T-helper 1 cell treated with Interleukin-12 subunit alpha and Interleukin-12 subunit beta and Interleukin-4 antibody, amounts not matched to agents 30 μg/mL and 1 μg/mL, for 36 hours (primary cell): ENCODE results near the gene CNTN4.

Experiments
- H3K27ac Mint-ChIP-seq: one replicate; pipeline ENCODE4 v1.8.0; 2021; ENCODE audit warnings: mild to moderate bottlenecking, mixed read lengths
- H3K27me3 Mint-ChIP-seq: one replicate; pipeline ENCODE4 v1.8.0; 2021; ENCODE audit warnings: low read depth, mixed read lengths
- H3K36me3 Mint-ChIP-seq: one replicate; pipeline ENCODE4 v1.8.0; 2021; ENCODE audit warnings: low read depth, mixed read lengths
- H3K4me1 Mint-ChIP-seq: one replicate; pipeline ENCODE4 v1.8.0; 2021; ENCODE audit warnings: low read depth, mixed read lengths
- H3K4me3 Mint-ChIP-seq: one replicate; pipeline ENCODE4 v1.8.0; 2021; ENCODE audit warnings: mild to moderate bottlenecking, moderate library complexity, mixed read lengths
- H3K9me3 Mint-ChIP-seq: one replicate; pipeline ENCODE4 v1.8.0; 2021; ENCODE audit warnings: mixed read lengths

The CNTN4 gene

GRCh38 chr3:2568156-2568555, 469.5 kb downstream of the CNTN4 start:
- no peaks in the 10 kb centered on the region for H3K4me1 Mint-ChIP-seq

DNA sequence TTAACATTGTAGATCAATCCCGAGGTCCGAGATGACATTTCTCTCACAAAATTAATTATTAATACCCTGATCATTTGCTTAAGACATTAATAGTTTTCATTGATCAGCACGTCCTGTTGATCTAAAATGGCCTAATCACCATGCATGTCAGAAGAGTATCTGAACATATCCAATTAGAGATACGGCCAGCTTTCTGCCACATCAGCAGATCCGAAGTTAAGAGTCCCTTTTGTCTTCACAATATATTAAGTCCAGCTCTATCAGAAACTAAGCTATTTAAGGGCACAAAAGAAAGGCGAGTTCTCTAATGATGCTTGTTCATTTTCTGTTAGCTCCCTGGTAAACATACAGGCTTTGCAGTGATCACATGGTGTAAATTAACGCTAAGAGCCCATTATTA, 470.3 kb downstream of the CNTN4 start:
- no peak overlapping the region for H3K27ac Mint-ChIP-seq
- no peaks in the 10 kb centered on the region for H3K27me3 Mint-ChIP-seq
- no peaks in the 10 kb centered on the region for H3K9me3 Mint-ChIP-seq
- H3K36me3 Mint-ChIP-seq: no peaks in the 10 kb centered on the region
- no peak overlapping the region for H3K4me3 Mint-ChIP-seq
- no peaks in the 10 kb centered on the region for H3K4me1 Mint-ChIP-seq

More at GRCh38 chr3:2568156-2568555, 469.5 kb downstream of the CNTN4 start:
- Mint-ChIP-seq H3K9me3 (no peaks in the 10 kb centered on the region), H3K27me3 (no peaks in the 10 kb centered on the region), H3K4me3 (no peak overlapping the region), H3K36me3 (no peaks in the 10 kb centered on the region), H3K27ac (no peak overlapping the region)

DNA sequence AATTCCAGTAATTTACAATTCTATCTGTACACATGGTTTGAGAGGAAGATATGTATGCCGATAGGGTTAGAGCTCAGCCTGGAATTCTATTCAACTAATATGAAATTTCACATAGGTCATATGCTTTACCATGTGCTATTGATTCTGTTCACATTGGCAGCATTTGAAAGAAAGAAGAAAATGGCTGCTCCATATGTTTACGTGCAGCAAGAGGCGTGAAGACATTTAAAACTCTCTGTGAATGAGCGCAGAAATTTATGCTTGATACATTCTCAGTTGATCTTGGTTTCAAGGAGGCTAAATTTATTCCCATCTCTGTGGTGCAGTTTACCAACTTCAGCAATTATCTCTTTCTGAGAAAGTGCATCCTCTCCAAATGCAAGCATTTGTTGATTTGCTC, 478.9 kb downstream of the CNTN4 start:
- Mint-ChIP-seq H3K27me3 (no peaks in the 10 kb centered on the region), H3K4me3 (no peak overlapping the region), H3K4me1 (no peaks in the 10 kb centered on the region), H3K36me3 (no peaks in the 10 kb centered on the region), H3K27ac (no peak overlapping the region), H3K9me3 (no peaks in the 10 kb centered on the region)

- no peak overlapping the region for H3K4me3 Mint-ChIP-seq
- H3K4me1 Mint-ChIP-seq: no peaks in the 10 kb centered on the region
- no peaks in the 10 kb centered on the region for H3K27me3 Mint-ChIP-seq
- no peaks in the 10 kb centered on the region for H3K36me3 Mint-ChIP-seq
- no peak overlapping the region for H3K27ac Mint-ChIP-seq
- H3K9me3 Mint-ChIP-seq: no peaks in the 10 kb centered on the region
These were observed 479.9 kb downstream of the CNTN4 start for GRCh38 chr3:2578560-2578959.

DNA sequence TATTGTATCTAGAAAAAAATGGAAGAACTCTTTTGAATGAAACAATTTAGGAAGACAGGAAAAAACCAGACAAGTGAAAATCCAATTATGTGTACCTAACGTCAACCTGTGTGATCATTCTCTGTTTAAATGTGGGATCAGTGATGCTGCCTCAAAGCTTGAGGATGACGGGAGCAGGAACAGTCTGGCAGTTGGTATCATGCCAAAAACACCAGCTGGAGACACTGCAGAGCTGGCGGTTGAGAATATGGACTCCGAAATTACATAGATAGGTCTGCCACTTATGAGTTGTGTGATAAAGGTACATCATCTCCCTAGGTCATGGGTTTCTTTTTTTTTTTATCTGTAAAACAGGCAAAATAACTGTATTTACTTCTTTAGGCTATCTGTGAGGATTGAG, 480.5 kb downstream of the CNTN4 start:
- Mint-ChIP-seq H3K9me3 (no peaks in the 10 kb centered on the region), H3K4me3 (no peak overlapping the region), H3K4me1 (no peaks in the 10 kb centered on the region), H3K36me3 (no peaks in the 10 kb centered on the region), H3K27me3 (no peaks in the 10 kb centered on the region), H3K27ac (no peak overlapping the region)

DNA sequence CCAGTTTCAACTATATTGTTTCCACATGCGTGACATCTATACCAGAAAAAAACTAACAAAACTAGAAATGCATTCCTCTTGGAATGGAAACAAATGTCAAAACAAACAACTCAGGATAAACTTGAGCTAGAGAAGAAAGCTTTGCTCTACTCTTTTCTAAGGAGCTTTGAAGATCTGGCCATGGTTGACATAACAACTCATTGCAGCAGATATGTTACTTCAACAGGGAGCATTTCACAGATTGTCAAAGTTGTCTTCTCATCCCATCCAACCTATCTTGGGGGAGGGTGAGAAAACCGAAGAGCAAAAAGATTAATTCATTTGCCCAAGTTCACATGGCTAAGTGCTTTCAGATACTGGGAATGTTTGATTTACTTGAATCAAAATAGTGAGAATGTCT, 484.4 kb downstream of the CNTN4 start:
- Mint-ChIP-seq H3K27ac (no peak overlapping the region), H3K4me3 (no peak overlapping the region), H3K9me3 (no peaks in the 10 kb centered on the region), H3K4me1 (no peaks in the 10 kb centered on the region), H3K36me3 (no peaks in the 10 kb centered on the region), H3K27me3 (no peaks in the 10 kb centered on the region)

DNA sequence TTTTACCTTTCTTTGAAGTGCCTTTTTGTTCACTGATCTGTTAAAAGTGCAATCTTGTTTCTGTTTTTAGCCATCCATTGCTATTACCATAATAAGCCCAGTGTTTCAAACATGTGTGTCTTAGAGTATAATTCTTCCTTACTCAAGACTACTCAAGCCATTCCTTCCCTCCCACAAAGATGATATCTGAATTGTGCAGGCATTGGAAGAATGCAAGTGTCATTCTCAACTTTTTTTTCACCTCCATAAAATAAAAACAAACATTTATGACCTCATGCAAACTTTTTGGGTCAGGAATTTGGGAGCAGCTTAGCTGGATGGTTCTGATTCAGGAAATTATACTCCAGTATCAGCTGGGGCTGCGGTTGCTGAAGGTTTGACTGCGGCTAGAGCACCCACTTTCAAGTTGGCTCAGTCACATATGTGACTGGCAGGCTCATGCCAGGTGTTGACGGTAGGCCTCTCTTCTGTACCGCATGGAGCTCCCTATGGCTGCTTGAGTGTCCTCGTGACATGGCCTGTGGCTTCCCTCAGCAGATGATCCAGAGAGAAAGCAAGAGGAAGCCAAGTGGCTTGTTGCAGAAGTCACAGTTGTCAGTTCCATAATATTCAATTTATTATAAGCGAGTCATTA, 490.8 kb downstream of the CNTN4 start:
- no peaks in the 10 kb centered on the region for H3K36me3 Mint-ChIP-seq
- no peak overlapping the region for H3K4me3 Mint-ChIP-seq
- H3K4me1 Mint-ChIP-seq: no peaks in the 10 kb centered on the region
- no peaks in the 10 kb centered on the region for H3K27me3 Mint-ChIP-seq
- no peak overlapping the region for H3K27ac Mint-ChIP-seq
- H3K9me3 Mint-ChIP-seq: no peaks in the 10 kb centered on the region

DNA sequence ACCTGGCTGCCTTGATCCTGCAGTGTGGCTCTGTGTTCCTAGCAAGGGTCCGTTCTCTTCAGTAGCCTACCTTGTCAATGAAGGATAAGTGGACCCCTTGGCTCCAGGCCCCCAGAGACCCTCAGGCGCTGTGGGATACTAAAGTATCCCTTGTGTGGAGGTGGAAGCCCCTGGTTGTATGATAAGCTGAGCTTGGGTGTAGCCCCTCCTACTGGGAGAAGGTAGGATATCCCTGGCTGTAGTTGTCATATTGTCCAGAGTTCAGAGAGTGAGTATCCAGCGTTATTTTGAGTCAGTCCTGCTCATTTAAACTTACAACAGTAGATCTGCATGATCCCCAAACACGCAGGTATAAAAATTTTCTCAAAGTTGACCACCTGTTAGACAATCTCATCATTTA, 496.8 kb downstream of the CNTN4 start:
- Mint-ChIP-seq H3K27ac (no peak overlapping the region), H3K36me3 (no peaks in the 10 kb centered on the region), H3K4me1 (no peaks in the 10 kb centered on the region), H3K4me3 (no peak overlapping the region), H3K27me3 (no peaks in the 10 kb centered on the region), H3K9me3 (no peaks in the 10 kb centered on the region)

DNA sequence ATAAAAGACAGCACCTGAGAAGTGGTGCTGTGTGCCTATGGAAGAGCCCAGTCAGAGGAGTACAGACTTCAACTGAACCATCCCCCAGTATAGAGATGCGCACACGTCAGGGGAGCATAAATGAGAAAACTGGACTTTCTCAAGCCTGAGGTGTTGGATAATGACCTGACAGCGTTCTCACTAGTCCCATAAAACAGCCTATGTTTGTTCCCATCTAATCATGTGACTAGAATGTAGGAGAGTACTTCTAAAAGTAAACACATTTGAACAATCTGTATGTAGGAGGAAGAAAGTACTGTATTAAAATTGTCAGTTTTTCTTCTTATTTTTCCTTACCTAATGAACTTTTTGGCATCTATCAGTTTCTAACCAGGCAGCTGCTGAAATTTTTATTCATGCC, 498.9 kb downstream of the CNTN4 start:
- no peaks in the 10 kb centered on the region for H3K9me3 Mint-ChIP-seq
- H3K4me1 Mint-ChIP-seq: no peaks in the 10 kb centered on the region
- no peaks in the 10 kb centered on the region for H3K36me3 Mint-ChIP-seq

GRCh38 chr3:2599471-2599870, 500.8 kb downstream of the CNTN4 start:
- H3K27me3 Mint-ChIP-seq: no peaks in the 10 kb centered on the region
- no peaks in the 10 kb centered on the region for H3K4me1 Mint-ChIP-seq
- H3K36me3 Mint-ChIP-seq: no peaks in the 10 kb centered on the region
- H3K27ac Mint-ChIP-seq: no peak overlapping the region
- H3K9me3 Mint-ChIP-seq: no peaks in the 10 kb centered on the region
- no peak overlapping the region for H3K4me3 Mint-ChIP-seq

More for the DNA sequence above, 498.9 kb downstream of the CNTN4 start:
- Mint-ChIP-seq H3K4me3 (no peak overlapping the region), H3K27me3 (no peaks in the 10 kb centered on the region), H3K27ac (no peak overlapping the region)

GRCh38 chr3:2603692-2604289, 505.1 kb downstream of the CNTN4 start:
- Mint-ChIP-seq H3K4me1 (no peaks in the 10 kb centered on the region), H3K4me3 (no peak overlapping the region), H3K36me3 (no peaks in the 10 kb centered on the region), H3K27ac (no peak overlapping the region), H3K27me3 (no peaks in the 10 kb centered on the region), H3K9me3 (no peaks in the 10 kb centered on the region)

- no peaks in the 10 kb centered on the region for H3K27me3 Mint-ChIP-seq
- no peak overlapping the region for H3K27ac Mint-ChIP-seq
- H3K4me1 Mint-ChIP-seq: no peaks in the 10 kb centered on the region
- H3K4me3 Mint-ChIP-seq: no peak overlapping the region
- no peaks in the 10 kb centered on the region for H3K36me3 Mint-ChIP-seq
- no peaks in the 10 kb centered on the region for H3K9me3 Mint-ChIP-seq
These were observed 515.9 kb downstream of the CNTN4 start for GRCh38 chr3:2614578-2614977.

GRCh38 chr3:2615080-2615479, 516.4 kb downstream of the CNTN4 start:
- Mint-ChIP-seq H3K4me3 (no peak overlapping the region), H3K4me1 (no peaks in the 10 kb centered on the region), H3K9me3 (no peaks in the 10 kb centered on the region), H3K27ac (no peak overlapping the region), H3K27me3 (no peaks in the 10 kb centered on the region), H3K36me3 (no peaks in the 10 kb centered on the region)

DNA sequence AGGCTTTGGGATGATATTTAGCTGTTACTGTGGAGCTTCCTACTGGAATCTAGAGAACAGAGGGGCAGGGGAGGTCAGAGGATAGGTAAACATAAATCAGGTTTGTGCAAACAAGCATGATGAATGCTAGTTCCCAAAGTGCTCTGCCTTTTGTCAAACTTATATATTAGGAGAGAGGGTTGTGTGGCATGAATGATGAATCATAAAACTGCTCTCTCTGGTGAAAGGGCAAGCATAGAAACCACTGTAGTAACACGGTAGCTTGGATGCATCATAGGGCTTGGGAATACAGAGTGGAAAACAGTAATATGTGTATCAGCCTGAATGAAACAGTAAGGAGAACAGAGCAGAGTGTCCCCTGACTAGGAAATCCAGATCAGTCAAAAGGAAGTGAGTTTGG, 524.8 kb downstream of the CNTN4 start:
- Mint-ChIP-seq H3K36me3 (no peaks in the 10 kb centered on the region), H3K27ac (no peak overlapping the region), H3K4me1 (no peaks in the 10 kb centered on the region), H3K27me3 (no peaks in the 10 kb centered on the region), H3K4me3 (no peak overlapping the region), H3K9me3 (no peaks in the 10 kb centered on the region)

GRCh38 chr3:2628117-2628516, 529.5 kb downstream of the CNTN4 start:
- no peak overlapping the region for H3K4me3 Mint-ChIP-seq
- no peaks in the 10 kb centered on the region for H3K4me1 Mint-ChIP-seq
- no peaks in the 10 kb centered on the region for H3K36me3 Mint-ChIP-seq
- no peaks in the 10 kb centered on the region for H3K27me3 Mint-ChIP-seq
- no peak overlapping the region for H3K27ac Mint-ChIP-seq
- no peaks in the 10 kb centered on the region for H3K9me3 Mint-ChIP-seq

- no peaks in the 10 kb centered on the region for H3K27me3 Mint-ChIP-seq
- no peaks in the 10 kb centered on the region for H3K4me1 Mint-ChIP-seq
- no peaks in the 10 kb centered on the region for H3K36me3 Mint-ChIP-seq
- no peak overlapping the region for H3K4me3 Mint-ChIP-seq
- no peaks in the 10 kb centered on the region for H3K9me3 Mint-ChIP-seq
- H3K27ac Mint-ChIP-seq: no peak overlapping the region
These were observed 536.8 kb downstream of the CNTN4 start for GRCh38 chr3:2635511-2635910.
